ENCODE measurements around the gene TXNDC5.

Gene TXNDC5

DNA sequence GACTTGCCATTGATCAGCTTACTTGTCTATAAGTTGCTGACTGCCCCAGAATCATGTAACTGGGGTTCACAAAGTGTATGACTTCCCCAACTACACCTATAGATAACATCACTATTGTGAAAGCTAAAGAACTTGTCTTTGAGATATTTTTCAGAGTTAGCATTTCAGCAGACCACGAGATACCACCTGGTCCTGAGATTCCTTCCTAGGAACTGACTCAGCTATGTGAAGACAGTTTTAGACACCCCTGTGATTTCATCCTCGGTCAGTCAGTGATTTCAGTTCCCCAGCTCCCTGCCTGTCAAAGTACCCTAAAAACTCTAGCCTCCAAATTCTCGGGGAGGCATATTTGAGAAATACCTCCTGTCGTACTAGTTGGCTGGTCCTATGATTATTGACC, 62.4 kb downstream of the TXNDC5 start:
- DNase-seq = no peak

DNA sequence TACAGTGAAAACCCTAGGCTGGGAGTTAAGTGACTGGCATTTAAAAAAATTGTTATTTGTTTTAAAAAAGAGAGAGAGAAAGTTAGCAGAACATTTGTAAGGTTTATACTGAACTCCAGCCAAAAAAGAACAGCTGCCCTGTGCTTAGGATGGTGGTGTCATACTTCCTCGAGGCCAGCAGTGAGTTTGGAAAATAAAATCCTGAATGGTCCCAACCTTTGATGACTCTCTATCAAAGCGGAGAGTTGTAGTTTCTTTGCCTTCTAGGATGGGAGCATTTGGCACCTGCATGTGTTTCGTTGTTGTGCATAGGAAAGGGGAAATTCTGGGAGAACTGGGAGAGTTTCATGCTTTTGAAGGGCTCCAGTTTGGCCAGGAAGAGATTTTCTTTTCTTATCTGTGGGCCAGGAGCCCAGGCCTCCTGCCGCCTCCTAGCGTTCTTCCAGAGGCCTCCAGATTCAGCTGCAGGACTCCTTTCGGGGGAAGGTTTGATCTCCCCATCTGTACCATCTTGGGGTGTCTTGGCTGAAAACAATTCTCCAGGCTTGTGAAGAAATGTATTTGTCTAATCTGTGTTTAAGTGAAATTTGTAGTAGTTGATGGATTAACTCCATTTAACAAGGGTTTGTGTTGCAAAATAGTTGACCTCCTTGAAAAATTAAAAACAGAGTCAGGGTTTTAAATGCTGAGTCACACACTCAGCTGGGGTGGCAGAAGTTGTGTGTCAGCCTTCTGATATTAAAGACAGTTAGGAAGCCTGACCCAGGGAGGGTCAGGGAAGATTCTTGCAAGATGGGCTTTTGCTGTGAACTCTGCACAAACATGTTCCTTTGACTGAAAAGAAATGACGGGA, 63.4 kb downstream of the TXNDC5 start:
- DNase-seq = no peak

DNA sequence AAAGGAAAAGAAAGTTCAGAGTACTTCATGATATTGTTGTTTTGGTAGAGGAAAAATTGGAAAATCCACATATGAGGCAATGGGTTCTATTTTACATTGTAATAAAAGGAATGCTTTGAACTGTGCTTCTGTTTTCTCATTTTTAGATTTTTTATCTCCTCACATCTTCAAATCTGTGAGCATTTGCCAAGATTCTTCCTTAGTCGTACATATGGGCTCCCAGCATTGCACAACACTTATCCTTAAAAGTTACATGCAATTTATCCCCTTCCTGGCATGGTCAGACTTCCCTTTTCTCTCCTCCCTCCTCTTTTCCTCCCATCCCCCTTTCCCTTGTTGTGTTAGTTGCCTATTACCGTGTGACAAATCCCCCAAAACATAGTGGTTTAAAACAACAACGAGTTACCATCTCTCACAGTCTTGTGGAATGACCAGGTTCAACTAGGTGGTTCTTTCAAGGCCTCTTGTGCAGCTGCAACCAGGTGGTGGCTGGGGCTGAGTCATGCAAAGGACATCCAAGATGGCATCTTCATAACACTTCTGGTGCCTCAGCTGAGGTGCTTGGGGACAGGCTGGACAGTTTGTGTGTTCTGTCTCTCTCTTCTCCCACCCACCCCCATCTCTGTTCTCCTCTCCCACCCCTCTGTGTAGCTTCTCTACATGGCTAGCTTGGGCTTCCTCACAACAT, 68.7 kb downstream of the TXNDC5 start:
- DNase-seq = no peak

DNA sequence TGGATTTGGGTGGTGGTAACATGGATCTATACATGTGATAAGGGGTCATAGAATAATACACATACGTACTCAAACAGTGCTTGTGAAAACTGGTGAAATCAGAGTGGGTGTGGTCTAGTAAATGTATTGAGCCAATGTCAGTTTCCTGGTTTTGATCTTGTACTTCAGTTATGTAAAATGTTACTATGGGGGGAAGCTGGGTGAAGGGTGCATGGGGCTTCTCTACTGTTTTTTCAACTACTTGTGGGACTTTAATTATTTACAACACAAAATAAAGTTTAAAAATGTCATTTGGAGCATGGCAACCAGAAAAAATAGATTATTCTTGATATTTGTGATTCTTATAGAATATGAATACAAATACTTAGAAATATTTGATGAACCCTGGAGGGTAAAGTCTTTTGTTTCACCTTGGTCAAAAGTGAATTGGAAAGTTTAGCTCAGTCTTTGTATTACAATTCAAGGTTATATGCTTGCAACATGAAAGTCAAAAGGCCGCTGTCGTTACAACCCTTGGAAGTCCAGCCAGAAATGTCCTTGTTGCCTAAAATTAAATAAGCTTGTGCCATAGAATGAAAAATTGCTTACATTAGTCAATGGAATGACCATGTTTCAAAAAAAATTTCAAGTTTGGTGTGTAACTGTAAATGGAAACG, 74.1 kb downstream of the TXNDC5 start:
- no peak for DNase-seq

DNA sequence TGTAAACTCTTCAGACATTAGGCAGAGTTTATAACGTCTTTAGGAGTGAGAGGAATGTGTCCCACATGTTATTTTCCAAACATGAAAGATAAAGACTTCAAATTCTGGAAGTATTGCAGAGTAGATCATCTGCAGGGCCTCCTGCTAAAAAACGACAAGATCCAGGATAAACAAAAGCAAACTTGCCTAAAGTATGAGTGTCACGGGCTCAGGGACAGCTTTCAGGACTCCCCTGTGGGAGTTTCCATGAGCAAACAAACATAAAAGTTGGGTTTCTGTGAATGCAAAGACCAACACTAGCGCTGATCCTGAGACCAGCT, 76.9 kb downstream of the TXNDC5 start:
- DNase-seq = no peak

DNA sequence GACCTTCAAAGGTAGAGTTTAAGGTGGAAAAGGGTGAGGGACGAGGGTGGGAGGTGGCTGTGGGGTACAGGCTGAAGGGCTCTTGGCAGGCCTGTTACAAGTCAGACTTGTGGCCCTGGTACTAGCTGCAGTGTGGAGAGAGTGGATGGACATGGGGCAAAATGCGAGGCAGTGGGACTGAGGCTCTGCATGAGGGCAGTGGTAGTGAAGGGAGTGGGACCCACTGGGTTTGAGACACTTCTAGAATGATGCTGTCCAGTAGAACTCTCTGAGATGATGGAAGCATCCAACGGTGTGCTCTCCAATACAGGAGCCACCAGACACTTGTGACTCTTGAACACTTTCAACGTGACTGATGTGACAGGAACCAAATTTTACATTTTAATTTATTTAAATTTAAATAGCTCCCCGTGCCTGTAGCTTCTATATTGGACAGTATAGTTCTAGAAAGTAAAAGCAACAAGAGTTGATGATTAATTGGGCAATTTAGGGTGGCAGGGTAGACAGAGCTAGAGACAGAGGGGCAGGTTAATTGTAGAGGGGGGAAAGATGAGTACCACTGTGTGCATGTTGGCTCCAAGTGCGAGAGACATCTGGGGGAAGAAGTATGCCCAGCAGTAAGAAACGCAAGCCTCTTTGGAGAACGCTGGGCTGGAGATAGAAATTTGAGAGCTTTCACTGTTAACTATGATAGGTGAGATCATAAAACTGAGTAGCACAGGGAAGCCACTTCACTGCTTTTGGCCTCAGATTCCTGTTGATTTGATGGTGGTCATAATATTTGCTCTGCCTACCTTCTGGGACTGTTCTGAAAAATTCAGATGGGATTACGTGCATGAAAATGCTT, 77.5 kb downstream of the TXNDC5 start:
- DNase-seq = no peak

Data from activated CD4-positive, alpha-beta T cell treated with anti-CD3 and anti-CD28 coated beads, Interleukin-2, amount 50 U/mL, for 16 hours (primary cell).